Effector memory CD4-positive, alpha-beta T cell (primary cell): Measurements from ENCODE around the gene ABCC12.

ENCODE experiments used
- DNase-seq, 3 donors: peaks; one replicate each; pipeline ENCODE4 v3.0.0-alpha.2; 2020
- H3K27ac ChIP-seq: 2 replicates; pipeline ENCODE4 v1.7.0; 2013; ENCODE audit warnings: mild to moderate bottlenecking, low read length, moderate library complexity; ENCODE audit not compliant: insufficient read depth, poor library complexity, severe bottlenecking
- H3K27me3 ChIP-seq: replicated peaks from 2 replicates; pipeline ENCODE4 v1.7.0; 2013; ENCODE audit warnings: mild to moderate bottlenecking, low read length; ENCODE audit not compliant: insufficient read depth, control insufficient read depth, poor library complexity, severe bottlenecking
- H3K36me3 ChIP-seq: 2 replicates; pipeline ENCODE4 v1.7.0; 2013; ENCODE audit warnings: mild to moderate bottlenecking, low read length, moderate library complexity; ENCODE audit not compliant: control insufficient read depth, insufficient read depth
- H3K4me1 ChIP-seq: 2 replicates; pipeline ENCODE4 v1.7.0; 2013; ENCODE audit warnings: low read length, mild to moderate bottlenecking; ENCODE audit not compliant: control insufficient read depth, insufficient read depth, poor library complexity, severe bottlenecking
- H3K4me3 ChIP-seq: 2 replicates; pipeline ENCODE4 v1.7.0; 2013; ENCODE audit warnings: low read length, low read depth, mild to moderate bottlenecking; ENCODE audit not compliant: insufficient read depth, poor library complexity, severe bottlenecking
- H3K9me3 ChIP-seq: 2 replicates; pipeline ENCODE4 v1.7.0; 2013; ENCODE audit warnings: mild to moderate bottlenecking, low read length, moderate library complexity; ENCODE audit not compliant: control insufficient read depth

Gene ABCC12

GRCh38 chr16:48152226-48152625 lies 3.6 kb downstream of the ABCC12 start:
- H3K4me1 ChIP-seq = peaks cover 3% of the 10 kb centered on the region
- H3K27ac ChIP-seq = no peak overlapping the region
- H3K4me3 ChIP-seq = no peak overlapping the region
- H3K36me3 ChIP-seq = no peaks in the 10 kb centered on the region
- no peaks in the 10 kb centered on the region for H3K27me3 ChIP-seq
- H3K9me3 ChIP-seq = no peaks in the 10 kb centered on the region
- DNase-seq = no peak

GRCh38 chr16:48150707-48151106 lies 5.1 kb downstream of the ABCC12 start:
- Histone ChIP-seq H3K4me3 (no peak overlapping the region), H3K36me3 (no peaks in the 10 kb centered on the region), H3K27ac (no peak overlapping the region), H3K27me3 (no peaks in the 10 kb centered on the region), H3K4me1 (no peaks in the 10 kb centered on the region), H3K9me3 (no peaks in the 10 kb centered on the region)
- DNase-seq = no peak

GRCh38 chr16:48146710-48147109 lies 9.1 kb downstream of the ABCC12 start:
- H3K27me3 ChIP-seq = no peaks in the 10 kb centered on the region
- H3K4me3 ChIP-seq = no peak overlapping the region
- no peak overlapping the region for H3K27ac ChIP-seq
- H3K9me3 ChIP-seq = no peaks in the 10 kb centered on the region
- no peaks in the 10 kb centered on the region for H3K4me1 ChIP-seq
- H3K36me3 ChIP-seq = no peaks in the 10 kb centered on the region
- DNase-seq = no peak

- H3K4me1 ChIP-seq = no peaks in the 10 kb centered on the region
- H3K36me3 ChIP-seq = no peaks in the 10 kb centered on the region
- H3K27ac ChIP-seq = no peak overlapping the region
- no peak for DNase-seq
- no peak overlapping the region for H3K4me3 ChIP-seq
- no peaks in the 10 kb centered on the region for H3K9me3 ChIP-seq
- no peaks in the 10 kb centered on the region for H3K27me3 ChIP-seq
Measured at GRCh38 chr16:48146131-48146530, 9.7 kb downstream of the ABCC12 start.

- Histone ChIP-seq H3K36me3 (no peaks in the 10 kb centered on the region), H3K27me3 (no peaks in the 10 kb centered on the region), H3K9me3 (no peaks in the 10 kb centered on the region), H3K27ac (no peak overlapping the region), H3K4me1 (no peaks in the 10 kb centered on the region), H3K4me3 (no peak overlapping the region)
- DNase-seq = no peak
Measured at GRCh38 chr16:48143812-48144368, 11.9 kb downstream of the ABCC12 start.

- H3K4me3 ChIP-seq = no peak overlapping the region
- no peaks in the 10 kb centered on the region for H3K4me1 ChIP-seq
- H3K36me3 ChIP-seq = no peaks in the 10 kb centered on the region
- no peak overlapping the region for H3K27ac ChIP-seq
- H3K27me3 ChIP-seq = no peaks in the 10 kb centered on the region
- no peak for DNase-seq
- no peaks in the 10 kb centered on the region for H3K9me3 ChIP-seq
Measured at GRCh38 chr16:48140821-48141220, 15.0 kb downstream of the ABCC12 start.

- no peak overlapping the region for H3K4me3 ChIP-seq
- H3K36me3 ChIP-seq = no peaks in the 10 kb centered on the region
- H3K9me3 ChIP-seq = no peaks in the 10 kb centered on the region
- DNase-seq = no peak
- H3K4me1 ChIP-seq = no peaks in the 10 kb centered on the region
- no peak overlapping the region for H3K27ac ChIP-seq
- no peaks in the 10 kb centered on the region for H3K27me3 ChIP-seq
Measured at GRCh38 chr16:48139517-48139916, 16.3 kb downstream of the ABCC12 start.

GRCh38 chr16:48138543-48138942 lies 17.2 kb downstream of the ABCC12 start:
- no peaks in the 10 kb centered on the region for H3K27me3 ChIP-seq
- H3K4me1 ChIP-seq = no peaks in the 10 kb centered on the region
- DNase-seq = no peak
- H3K27ac ChIP-seq = no peak overlapping the region
- H3K4me3 ChIP-seq = no peak overlapping the region
- no peaks in the 10 kb centered on the region for H3K9me3 ChIP-seq
- no peaks in the 10 kb centered on the region for H3K36me3 ChIP-seq

GRCh38 chr16:48137822-48138221 lies 18.0 kb downstream of the ABCC12 start:
- no peak for DNase-seq
- Histone ChIP-seq H3K4me1 (no peaks in the 10 kb centered on the region), H3K9me3 (no peaks in the 10 kb centered on the region), H3K27ac (no peak overlapping the region), H3K36me3 (no peaks in the 10 kb centered on the region), H3K4me3 (no peak overlapping the region), H3K27me3 (no peaks in the 10 kb centered on the region)

GRCh38 chr16:48136547-48137360 lies 19.0 kb downstream of the ABCC12 start:
- Histone ChIP-seq H3K4me1 (no peaks in the 10 kb centered on the region), H3K4me3 (no peak overlapping the region), H3K9me3 (no peaks in the 10 kb centered on the region), H3K27ac (no peak overlapping the region), H3K27me3 (no peaks in the 10 kb centered on the region), H3K36me3 (no peaks in the 10 kb centered on the region)
- no peak for DNase-seq
